H1 (cell line): ENCODE measurements around the gene NFKBIL1. TPM values are rescaled to one million over a fixed set of nuclear protein-coding genes. Genes with fewer than 3 reads are reported as not detected.
A peak's percentile ranks its signal among the peaks of the same experiment; 100 is the strongest.

Experiments
- CTCF ChIA-PET: fragments of 300-600 bp; sonication (Branson Sonifier 250); formaldehyde crosslinking; loops from one replicate; lab custom pipeline; 2021; ENCODE audit not compliant: partially characterized antibody; lab: Charles Lee
- POLR2A ChIA-PET: fragments of 300-600 bp; sonication (Branson Sonifier 250); formaldehyde crosslinking; loops from one replicate; lab custom pipeline; 2021; ENCODE audit warnings: inconsistent platforms; ENCODE audit not compliant: partially characterized antibody; lab: Charles Lee
- DNase-seq, 2 experiments: peaks; one replicate each; pipeline versions ENCODE4 v3.0.0 to v3.0.0-alpha.2; 2010 to 2022; ENCODE audit warnings: low spot score in 2 of 2, low read depth in 1 of 2, mixed read lengths in 1 of 2
- FAIRE-seq: peaks from 2 replicates; lab custom pipeline; 2011; peaks lifted over from hg19 to GRCh38; lab: Jason Lieb, UNC
- H2AFZ ChIP-seq: 2 replicates; pipeline ENCODE4 v1.8.1; 2012; ENCODE audit warnings: low read length, inconsistent platforms
- H2AK5ac ChIP-seq: 2 replicates; pipeline ENCODE4 v1.6.1; 2013; ENCODE audit warnings: low read depth, low read length
- H2BK120ac ChIP-seq: replicated peaks from 2 replicates; pipeline ENCODE3; 2013; ENCODE audit warnings: low read depth, low read length, inconsistent platforms
- H2BK12ac ChIP-seq: 2 replicates; pipeline ENCODE4 v1.6.1; 2013; ENCODE audit warnings: low read depth, low read length
- H2BK15ac ChIP-seq: 2 replicates; pipeline ENCODE4 v1.6.1; 2013; ENCODE audit warnings: low read length
- H2BK20ac ChIP-seq: 2 replicates; pipeline ENCODE4 v1.6.1; 2013; ENCODE audit warnings: low read length
- H2BK5ac ChIP-seq: 2 replicates; pipeline ENCODE4 v1.6.1; 2013; ENCODE audit warnings: low read depth, low read length
- H3K14ac ChIP-seq: 2 replicates; pipeline ENCODE4 v1.6.1; 2013; ENCODE audit warnings: inconsistent platforms; ENCODE audit not compliant: insufficient read length
- H3K18ac ChIP-seq: 2 replicates; pipeline ENCODE4 v1.6.1; 2013; ENCODE audit warnings: low read length; ENCODE audit errors: extremely low read depth
- H3K23ac ChIP-seq: 2 replicates; pipeline ENCODE4 v1.6.1; 2013; ENCODE audit warnings: inconsistent platforms; ENCODE audit not compliant: insufficient read length
- H3K23me2 ChIP-seq: 2 replicates; pipeline ENCODE4 v1.6.1; 2013; ENCODE audit warnings: low read depth, low read length
- H3K27ac ChIP-seq: 2 replicates; pipeline ENCODE4 v1.6.1; 2011; ENCODE audit warnings: low read depth, low read length, inconsistent platforms
- H3K27me3 ChIP-seq, 4 experiments: replicated peaks in 1 of 4; 1 replicate in 1 of 4; 2 replicates in 3 of 4; pipeline versions ENCODE4 v1.6.1 to v1.8.1; 2011 to 2013; ENCODE audit warnings: low read length in 3 of 4, mild to moderate bottlenecking in 3 of 4, inconsistent platforms in 2 of 4, mixed read lengths in 2 of 4, moderate library complexity in 1 of 4; ENCODE audit not compliant: control insufficient read depth in 3 of 4, insufficient read depth in 3 of 4; ENCODE audit errors: extremely low read depth in 1 of 4
- H3K36me3 ChIP-seq, 4 experiments: 2 replicates each; pipeline versions ENCODE4 v1.6.1 to v1.8.1; 2011 to 2013; ENCODE audit warnings: mild to moderate bottlenecking in 4 of 4, low read length in 3 of 4, moderate library complexity in 2 of 4, control low read depth in 1 of 4, inconsistent platforms in 1 of 4; ENCODE audit not compliant: insufficient read depth in 4 of 4, control insufficient read depth in 2 of 4
- H3K4ac ChIP-seq: replicated peaks from 2 replicates; pipeline ENCODE3; 2013; ENCODE audit warnings: low read length, low read depth, mixed read lengths, inconsistent platforms; ENCODE audit not compliant: insufficient read length
- H3K4me1 ChIP-seq, 4 experiments: replicated peaks in 1 of 4; 1 replicate in 1 of 4; 2 replicates in 3 of 4; pipeline versions ENCODE4 v1.6.1 to v1.8.1; 2011 to 2013; ENCODE audit warnings: low read length in 3 of 4, inconsistent platforms in 2 of 4, mixed read lengths in 1 of 4; ENCODE audit not compliant: insufficient read depth in 4 of 4, control insufficient read depth in 3 of 4
- H3K4me2 ChIP-seq, 2 experiments: 2 replicates each; pipeline versions ENCODE4 v1.6.1 to v1.8.1; 2011 to 2013; ENCODE audit warnings: low read depth in 2 of 2, low read length in 2 of 2, control low read depth in 1 of 2, inconsistent platforms in 1 of 2, mild to moderate bottlenecking in 1 of 2; ENCODE audit not compliant: insufficient read depth in 1 of 2
- H3K4me3 ChIP-seq, 4 experiments: fragments of 200-600, 300-600 bp in 1 of 4; sonication (generic), shearing (Covaris generic), sonication (Bioruptor Twin) in 1 of 4; 2 replicates each; pipeline versions ENCODE4 v1.5.1 to v1.8.1; 2011 to 2016; ENCODE audit warnings: low read length in 4 of 4, low read depth in 3 of 4, control low read depth in 2 of 4, inconsistent platforms in 2 of 4, mild to moderate bottlenecking in 2 of 4, mixed read lengths in 1 of 4, moderate library complexity in 1 of 4; ENCODE audit not compliant: insufficient read depth in 2 of 4; ENCODE audit errors: extremely low read depth in 1 of 4
- H3K56ac ChIP-seq: replicated peaks from 2 replicates; pipeline ENCODE3; 2013; ENCODE audit warnings: low read depth, mild to moderate bottlenecking, mixed read lengths, low read length, inconsistent platforms; ENCODE audit not compliant: insufficient read length
- H3K79me1 ChIP-seq: 2 replicates; pipeline ENCODE4 v1.6.1; 2013; ENCODE audit warnings: low read depth, low read length, control low read depth
- H3K79me2 ChIP-seq, 2 experiments: 2 replicates each; pipeline versions ENCODE4 v1.6.1 to v1.8.1; 2012 to 2013; ENCODE audit warnings: low read length in 2 of 2, mild to moderate bottlenecking in 2 of 2, inconsistent platforms in 1 of 2; ENCODE audit not compliant: insufficient read depth in 2 of 2, control insufficient read depth in 1 of 2
- H3K9ac ChIP-seq, 4 experiments: replicated peaks in 1 of 4; 1 replicate in 1 of 4; 2 replicates in 3 of 4; pipeline versions ENCODE4 v1.6.1 to v1.8.1; 2011 to 2013; ENCODE audit warnings: low read depth in 3 of 4, low read length in 3 of 4, control low read depth in 2 of 4, mild to moderate bottlenecking in 2 of 4, moderate library complexity in 2 of 4, inconsistent platforms in 1 of 4; ENCODE audit errors: extremely low read depth in 1 of 4
- H3K9me3 ChIP-seq, 2 experiments: 2 replicates each; pipeline versions ENCODE4 v1.6.1 to v1.8.1; 2012 to 2013; ENCODE audit warnings: mild to moderate bottlenecking in 2 of 2, moderate library complexity in 2 of 2, control low read depth in 1 of 2, inconsistent platforms in 1 of 2, low read depth in 1 of 2, low read length in 1 of 2, mixed read lengths in 1 of 2; ENCODE audit not compliant: insufficient read depth in 2 of 2
- H4K20me1 ChIP-seq, 2 experiments: replicated peaks in 1 of 2; 2 replicates each; pipeline versions ENCODE3 to v1.8.1; 2011 to 2013; ENCODE audit warnings: inconsistent platforms in 2 of 2, low read length in 2 of 2, mild to moderate bottlenecking in 1 of 2; ENCODE audit not compliant: insufficient read depth in 2 of 2, control insufficient read depth in 1 of 2
- H4K5ac ChIP-seq: 2 replicates; pipeline ENCODE4 v1.6.1; 2013; ENCODE audit warnings: low read length, low read depth, mixed read lengths, inconsistent platforms; ENCODE audit not compliant: insufficient read length
- H4K8ac ChIP-seq: 2 replicates; pipeline ENCODE4 v1.8.0; 2013; ENCODE audit warnings: mild to moderate bottlenecking, moderate library complexity, low read length, inconsistent platforms; ENCODE audit not compliant: insufficient read depth; ENCODE audit errors: extremely low read depth
- H4K91ac ChIP-seq: replicated peaks from 2 replicates; pipeline ENCODE3; 2013; ENCODE audit warnings: low read length, mixed read lengths, inconsistent platforms; ENCODE audit not compliant: insufficient read length
- CHD1 ChIP-seq: IDR thresholded peaks from 2 replicates; pipeline ENCODE4 v1.6.1; 2012; ENCODE audit warnings: low read depth, low read length, improper control_type of control experiment
- FOSL1 ChIP-seq: IDR thresholded peaks from 2 replicates; pipeline ENCODE4 v1.6.1; 2011; ENCODE audit warnings: mild to moderate bottlenecking, low read depth, low read length, moderate library complexity; ENCODE audit not compliant: insufficient read depth
- JUN ChIP-seq: IDR thresholded peaks from 2 replicates; pipeline ENCODE4 v1.6.1; 2011; ENCODE audit warnings: low read depth, mild to moderate bottlenecking, improper control_type of control experiment, low read length
- KDM1A ChIP-seq: fragments of 200-600, 300-600 bp; sonication (generic); IDR thresholded peaks from 2 replicates; pipeline ENCODE4 v1.7.1; 2016; ENCODE audit warnings: mild to moderate bottlenecking, low read length, borderline replicate concordance
- POLR2A ChIP-seq, 2 experiments: IDR thresholded peaks; 1 replicate in 1 of 2; 2 replicates in 1 of 2; pipeline ENCODE4 v1.6.1; 2011; ENCODE audit warnings: low read depth in 2 of 2, low read length in 2 of 2, mild to moderate bottlenecking in 2 of 2; ENCODE audit errors: control extremely low read depth in 1 of 2
- RAD21 ChIP-seq, 2 experiments: IDR thresholded peaks in 1 of 2; conservative IDR thresholded peaks in 1 of 2; 2 replicates each; pipeline ENCODE4 v1.6.1; 2011; ENCODE audit warnings: low read depth in 2 of 2, low read length in 2 of 2, improper control_type of control experiment in 1 of 2, inconsistent platforms in 1 of 2, mild to moderate bottlenecking in 1 of 2, moderate library complexity in 1 of 2
- SP1 ChIP-seq: IDR thresholded peaks from 2 replicates; pipeline ENCODE4 v1.6.1; 2011; ENCODE audit warnings: low read depth, low read length
- SUZ12 ChIP-seq: fragments of 200-600 bp; sonication (generic); IDR thresholded peaks from 2 replicates; pipeline ENCODE4 v1.6.1; 2012; ENCODE audit warnings: mild to moderate bottlenecking, inconsistent platforms, low read length, moderate library complexity, mixed read lengths
- ZNF274 ChIP-seq: IDR thresholded peaks from 2 replicates; pipeline ENCODE4 v1.7.0; 2012; ENCODE audit warnings: low read length, borderline replicate concordance; ENCODE audit errors: extremely low read depth
- WGBS, 2 experiments: shearing (Covaris generic) in 1 of 2; methylation state at CpG; one replicate each; pipeline versions ENCODE4 v1.1.6 to v1.1.7; 2013 to 2015; ENCODE audit warnings: low lambda C conversion rate in 2 of 2, mixed read lengths in 2 of 2, inconsistent platforms in 1 of 2, low coverage in 1 of 2, missing lambda C conversion rate in 1 of 2; ENCODE audit not compliant: insufficient replicate concordance in 2 of 2, insufficient coverage in 1 of 2, insufficient read length in 1 of 2; ENCODE audit errors: extremely low coverage in 1 of 2, missing lambda C conversion rate in 1 of 2; 5-methylcytosine and 5-hydroxymethylcytosine counted together
- polyA plus RNA-seq, 7 experiments: library from polyadenylated mRNA; depleted of rRNA in 3 of 7; stranded (reverse) in 5 of 7; unstranded in 2 of 7; fragments of >200 nt in 5 of 7; fragments of 200-250 nt in 2 of 7; gene quantifications; 1 replicate in 5 of 7; 2 replicates in 1 of 7; 4 replicates in 1 of 7; pipeline versions ENCODE4 v1.2.1 to v1.2.3, GENCODE V29; 2011 to 2013; ENCODE audit warnings: missing spikeins in 2 of 7, mixed read lengths in 2 of 7
- total RNA-seq: library from RNA; stranded (reverse); fragmentation: NEBNext Ultra II Directional; extraction: Animal tissue kit (Norgen Biotek cat#: 25700); gene quantifications from 2 replicates; pipeline ENCODE4 v1.2.1, GENCODE V29; 2021
- TF ChIP-seq, protein P1 (sequence below): IDR thresholded peaks from 2 replicates; pipeline ENCODE4 v1.6.1; 2012; ENCODE audit warnings: low read length, inconsistent platforms

The NFKBIL1 gene
- total and polyA plus RNA-seq, 2 of the 8 experiments (the other 6 are each of a cell fraction or from before 2014, with no cell fraction given): 7.5 to 11.2 TPM

GRCh38 chr6:31582230-31582643, 34.8 kb downstream of the NFKBIL1 start, which contains the start of gene LTB:
LTB (minus strand) TSS chr6:31582424; CDS start chr6:31582417, 7 bp downstream.
- 0 out of 2 replicates have a peak within 1 kb of the TSS, but pooled peaks have one; percentile 88 for H2BK15ac ChIP-seq
- no peak within 1 kb of the TSS for H3K27ac ChIP-seq
- ChIA-PET POLR2A (interaction anchor here (0.8 to 12.2 kb wide), 14 partner anchors 11 to 252 kb away, joined by 3 to 110 read pairs (median 5); partner anchors contain the start of genes ATP6V1G2, DDX39B, GPANK1 and NCR3), CTCF (interaction anchor here (0.5 to 22.0 kb wide), 10 partner anchors 0 to 61 kb away, joined by 3 to 640 read pairs (median 15); partner anchors contain the start of genes ATP6V1G2, LST1, LTB and NCR3)
- H3K18ac ChIP-seq: peak within 1 kb of the TSS; percentile 71
- no peaks in the 10 kb centered on the region for H3K79me2 ChIP-seq
- peaks cover 9% of the 10 kb centered on the region; the same call in 1 of the 2 replicates for H3K23me2 ChIP-seq
- peak within 1 kb of the TSS; percentile 61 for H3K4ac ChIP-seq
- H3K27me3 ChIP-seq: peaks cover 0 to 8% (median 7%) of the 10 kb centered on the region in 4 experiments; a peak in 5 of 7 replicates
- DNase-seq (no peak), FAIRE-seq (no peak)
- no peak within 1 kb of the TSS for H3K23ac ChIP-seq
- no peak within 1 kb of the TSS for H4K91ac ChIP-seq
- no peaks in the 10 kb centered on the region for H3K36me3 ChIP-seq
- H3K14ac ChIP-seq: no peak within 1 kb of the TSS
- 88% methylated on average over 3 of the region's 3 CpGs; no CpG with 5 or more reads in 1 of the 2 experiments for WGBS, 2 experiments
- 0 out of 2 replicates have a peak within 1 kb of the TSS, but pooled peaks have one; percentile 3 for H2BK20ac ChIP-seq
- H2AFZ ChIP-seq: peak within 1 kb of the TSS; percentile 79
- no peaks in the 10 kb centered on the region for H4K20me1 ChIP-seq
- H2BK120ac ChIP-seq: no peak within 1 kb of the TSS
- H3K4me1 ChIP-seq: peaks cover 0 to 6% (median 6%) of the 10 kb centered on the region in 4 experiments; a peak in 6 of 7 replicates
- no peak within 1 kb of the TSS for H4K5ac ChIP-seq
- peak within 1 kb of the TSS; percentile 62 to 84 for H3K4me2 ChIP-seq
- peak within 1 kb of the TSS; percentile 75; the same call in 1 of the 2 replicates for H2BK12ac ChIP-seq
- H3K56ac ChIP-seq: peak within 1 kb of the TSS; percentile 32
- no peaks in the 10 kb centered on the region for H3K9me3 ChIP-seq
- H4K8ac ChIP-seq: no peak within 1 kb of the TSS; the same call in 1 of the 2 replicates
- peak within 1 kb of the TSS; percentile 54 to 89 (median 80) for H3K4me3 ChIP-seq
- no peak within 1 kb of the TSS; the same call in 1 of the 2 replicates for H2AK5ac ChIP-seq
- peak within 1 kb of the TSS; percentile 35; the same call in 1 of the 2 replicates for H2BK5ac ChIP-seq
- peak within 1 kb of the TSS in 3 of 4 experiments; percentile 22 to 57 (median 51); a peak in 5 of 7 replicates for H3K9ac ChIP-seq
- H3K79me1 ChIP-seq: no peaks in the 10 kb centered on the region
- TF ChIP-seq, protein P1, sequence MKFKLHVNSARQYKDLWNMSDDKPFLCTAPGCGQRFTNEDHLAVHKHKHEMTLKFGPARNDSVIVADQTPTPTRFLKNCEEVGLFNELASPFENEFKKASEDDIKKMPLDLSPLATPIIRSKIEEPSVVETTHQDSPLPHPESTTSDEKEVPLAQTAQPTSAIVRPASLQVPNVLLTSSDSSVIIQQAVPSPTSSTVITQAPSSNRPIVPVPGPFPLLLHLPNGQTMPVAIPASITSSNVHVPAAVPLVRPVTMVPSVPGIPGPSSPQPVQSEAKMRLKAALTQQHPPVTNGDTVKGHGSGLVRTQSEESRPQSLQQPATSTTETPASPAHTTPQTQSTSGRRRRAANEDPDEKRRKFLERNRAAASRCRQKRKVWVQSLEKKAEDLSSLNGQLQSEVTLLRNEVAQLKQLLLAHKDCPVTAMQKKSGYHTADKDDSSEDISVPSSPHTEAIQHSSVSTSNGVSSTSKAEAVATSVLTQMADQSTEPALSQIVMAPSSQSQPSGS: no peak
- TF ChIP-seq SP1 (no peak), CHD1 (no peak), SUZ12 (no peak), FOSL1 (no peak), JUN (no peak), KDM1A (no peak), RAD21 (IDR thresholded peaks at IDR 0.05 in 1 of 2, conservative IDR thresholded peaks at IDR 0.05 in 1 of 2; ENCODE audit: low read depth in 2 of 2, low read length in 2 of 2) (no peak), ZNF274 (no peak), POLR2A (IDR thresholded peaks at IDR 0.05; ENCODE audit: control extremely low read depth in 1 of 2, low read depth in 2 of 2, low read length in 2 of 2) (no peak)
